Aorta (tissue), 5 donors: Measurements from ENCODE around the gene CD180. TPM values are rescaled to one million over a fixed set of nuclear protein-coding genes. Genes with fewer than 3 reads are reported as not detected.

ENCODE experiments used
- ATAC-seq: fragments of 200-7000 bp; cut with Tn5 transposase; one replicate; pipeline ENCODE4 v1.9.1; 2022; ENCODE audit warnings: moderate library complexity; ENCODE audit not compliant: low FRiP score
- DNase-seq, 2 donors: peaks; one replicate each; pipeline ENCODE4 v3.0.0-alpha.2; 2020
- H3K27ac ChIP-seq, 2 donors: one replicate each; pipeline ENCODE4 v1.5.1; 2013; ENCODE audit warnings: low read length in 2 of 2, mild to moderate bottlenecking in 2 of 2, moderate library complexity in 2 of 2, control low read depth in 1 of 2, inconsistent platforms in 1 of 2, low read depth in 1 of 2
- H3K27me3 ChIP-seq, 2 donors: one replicate each; pipeline ENCODE4 v1.6.1; 2013; ENCODE audit warnings: control low read depth in 1 of 2, low read length in 1 of 2, mild to moderate bottlenecking in 1 of 2, moderate library complexity in 1 of 2; ENCODE audit not compliant: insufficient read depth in 2 of 2, control insufficient read depth in 1 of 2
- H3K36me3 ChIP-seq, 2 donors: one replicate each; pipeline ENCODE4 v1.6.1; 2013; ENCODE audit warnings: control low read depth in 1 of 2, low read length in 1 of 2, mild to moderate bottlenecking in 1 of 2; ENCODE audit not compliant: insufficient read depth in 2 of 2, control insufficient read depth in 1 of 2
- H3K4me1 ChIP-seq, 2 donors: one replicate each; pipeline ENCODE4 v1.6.1; 2013; ENCODE audit warnings: low read length in 2 of 2, control low read depth in 1 of 2, mild to moderate bottlenecking in 1 of 2, moderate library complexity in 1 of 2; ENCODE audit not compliant: insufficient read depth in 2 of 2, control insufficient read depth in 1 of 2
- H3K4me3 ChIP-seq, 2 donors: one replicate each; pipeline ENCODE4 v1.5.1; 2013; ENCODE audit warnings: low read length in 2 of 2, control low read depth in 1 of 2, mild to moderate bottlenecking in 1 of 2
- H3K9me3 ChIP-seq: one replicate; pipeline ENCODE4 v1.6.1; 2013; ENCODE audit warnings: mild to moderate bottlenecking, low read length; ENCODE audit not compliant: control insufficient read depth
- whole genome bisulfite sequencing, 2 donors: extraction: QIAGEN DNeasy Blood & Tissue Kit; methylation state at CpG; one replicate each; pipeline ENCODE4 v1.1.7; 2013; 5-methylcytosine and 5-hydroxymethylcytosine counted together
- intact Hi-C, 2 donors: fragments of 100-400 bp; cut with DNase I; formaldehyde crosslinking; loops; one replicate each; pipeline versions ENCODE4 v1.14.2 to v1.15.0; 2022
- long read RNA-seq, 2 donors: library from polyadenylated mRNA; unstranded; transcript quantifications; one replicate each; pipeline ENCODE4 v2.0.0, GENCODE V29; 2020 to 2021
- polyA plus RNA-seq, 2 donors: library from polyadenylated mRNA; stranded (reverse); fragments of 200-250 nt; gene quantifications; one replicate each; pipeline ENCODE4 v1.2.3, GENCODE V29; 2013
- total RNA-seq, 2 donors: library from RNA; stranded (reverse); fragmentation: NEBNext Ultra II Directional; extraction: Animal tissue kit (Norgen Biotek cat#: 25700); gene quantifications; one replicate each; pipeline ENCODE4 v1.2.1, GENCODE V29; 2021
- donor health status: healthy with polysubstance abuse.
- donor health status: Bipolar disorder and iron deficiency.
- donor health status: DM: no; HTN: no; CAD: no.
- donor health status: DM: no; HTN: no; CAD: no.
- donor health status: DM: yes; HTN: yes; CAD: no.

Gene CD180
- total RNA-seq, result 1 to 10 TPM; 1.6 to 3.0 TPM
- polyA plus RNA-seq, result 1 to 10 TPM in 1 of 2 donors, under 1 TPM in 1; 0.18 to 1.4 TPM
- long read RNA-seq, donor 1, full-length matches to known transcripts, result 1 of 1 reads
- long read RNA-seq, donor 1, partial matches to known transcripts, result 0 of 1 reads
- long read RNA-seq, donor 1, other reads (novel, unspliced or antisense), result 0 of 1 reads
- long read RNA-seq, donor 2, result 0 reads

GRCh38 chr5:67196537-67197059 is at the start of gene CD180:
Gene CD180, minus strand, starts transcription at chr5:67196799. Its CDS starts 158 bp downstream, at chr5:67196641.
- H3K9me3 ChIP-seq, result no peaks in the 10 kb centered on the region
- no peaks in the 10 kb centered on the region for H3K27me3 ChIP-seq
- intact Hi-C loops, result no loop called here
- no peak within 1 kb of the TSS for H3K4me3 ChIP-seq
- DNase-seq (peak in 1 of 2 donors; percentile 60), ATAC-seq (peak; percentile 43)
- WGBS, 2 donors, result 7 to 13% methylated on average over 5 of the region's 5 CpGs
- H3K27ac ChIP-seq, result no peak within 1 kb of the TSS
- no peaks in the 10 kb centered on the region for H3K4me1 ChIP-seq
- no peaks in the 10 kb centered on the region for H3K36me3 ChIP-seq

GRCh38 chr5:67246108-67246507 is 49.5 kb upstream of the CD180 start:
- intact Hi-C loops, result loop anchor here (5.0 to 10.0 kb wide), 4 partner anchors 559 to 1719 kb away; no protein-coding TSS in a partner anchor
- H3K27ac ChIP-seq, result peak overlapping the region in 1 of 2 donors; percentile 57
- H3K9me3 ChIP-seq, result no peaks in the 10 kb centered on the region
- no peak overlapping the region for H3K4me3 ChIP-seq
- H3K27me3 ChIP-seq, result no peaks in the 10 kb centered on the region
- DNase-seq, result no peak
- peak; percentile 77 for ATAC-seq
- no peaks in the 10 kb centered on the region for H3K36me3 ChIP-seq
- 1 to 3% methylated on average over 2 of the region's 2 CpGs for WGBS, 2 donors
- peaks cover 0 to 1% of the 10 kb centered on the region in 2 donors for H3K4me1 ChIP-seq

GRCh38 chr5:67245259-67245846 is 48.8 kb upstream of the CD180 start:
- no peaks in the 10 kb centered on the region for H3K9me3 ChIP-seq
- peaks cover 0 to 1% of the 10 kb centered on the region in 2 donors for H3K4me1 ChIP-seq
- H3K27ac ChIP-seq, result no peak overlapping the region
- no peak for ATAC-seq
- H3K4me3 ChIP-seq, result no peak overlapping the region
- intact Hi-C loops, result loop anchor here (1.0 to 10.0 kb wide), 5 partner anchors 559 to 1719 kb away; no protein-coding TSS in a partner anchor
- DNase-seq, result no peak
- WGBS, 2 donors, result 85 to 90% methylated on average over 3 of the region's 3 CpGs
- no peaks in the 10 kb centered on the region for H3K27me3 ChIP-seq
- H3K36me3 ChIP-seq, result no peaks in the 10 kb centered on the region

GRCh38 chr5:67244345-67244793 is 47.8 kb upstream of the CD180 start:
- no peak for DNase-seq
- peaks cover 0 to 1% of the 10 kb centered on the region in 2 donors for H3K4me1 ChIP-seq
- no peaks in the 10 kb centered on the region for H3K27me3 ChIP-seq
- WGBS, 2 donors, result 85 to 86% methylated on average over 3 of the region's 3 CpGs
- no peak for ATAC-seq
- H3K4me3 ChIP-seq, result no peak overlapping the region
- no peaks in the 10 kb centered on the region for H3K9me3 ChIP-seq
- intact Hi-C loops, result loop anchor here (10.0 kb wide), 2 partner anchors 560 to 1720 kb away; no protein-coding TSS in a partner anchor
- no peaks in the 10 kb centered on the region for H3K36me3 ChIP-seq
- H3K27ac ChIP-seq, result no peak overlapping the region

DNA sequence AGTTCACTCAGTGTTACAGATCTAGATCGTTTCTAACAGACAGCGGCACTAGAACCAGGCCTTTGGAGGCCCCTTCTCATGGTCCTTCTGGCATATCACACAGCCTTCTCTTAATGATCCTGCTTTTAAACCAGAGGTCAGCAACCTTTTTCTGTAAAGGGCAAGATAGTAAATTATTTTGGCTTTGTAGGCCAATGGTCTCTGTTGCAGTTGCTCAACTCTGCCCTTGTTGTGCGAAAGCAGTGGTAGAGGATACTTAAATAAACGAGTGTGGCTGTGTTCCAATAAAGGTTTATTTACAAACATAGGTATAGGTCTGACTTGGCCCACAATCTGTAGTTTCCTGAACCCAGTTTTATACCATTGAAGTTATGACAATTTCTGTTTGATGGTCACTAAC is 47.3 kb upstream of the CD180 start:
- DNase-seq, result no peak
- no peak overlapping the region for H3K27ac ChIP-seq
- no peak for ATAC-seq
- WGBS, 2 donors, result 93 to 95% methylated on average over 4 of the region's 4 CpGs
- intact Hi-C loops, result loop anchor here (10.0 kb wide), 2 partner anchors 561 to 1721 kb away; no protein-coding TSS in a partner anchor
- H3K4me3 ChIP-seq, result no peak overlapping the region
- no peaks in the 10 kb centered on the region for H3K9me3 ChIP-seq
- H3K36me3 ChIP-seq, result no peaks in the 10 kb centered on the region
- no peaks in the 10 kb centered on the region for H3K27me3 ChIP-seq
- H3K4me1 ChIP-seq, result no peaks in the 10 kb centered on the region

DNA sequence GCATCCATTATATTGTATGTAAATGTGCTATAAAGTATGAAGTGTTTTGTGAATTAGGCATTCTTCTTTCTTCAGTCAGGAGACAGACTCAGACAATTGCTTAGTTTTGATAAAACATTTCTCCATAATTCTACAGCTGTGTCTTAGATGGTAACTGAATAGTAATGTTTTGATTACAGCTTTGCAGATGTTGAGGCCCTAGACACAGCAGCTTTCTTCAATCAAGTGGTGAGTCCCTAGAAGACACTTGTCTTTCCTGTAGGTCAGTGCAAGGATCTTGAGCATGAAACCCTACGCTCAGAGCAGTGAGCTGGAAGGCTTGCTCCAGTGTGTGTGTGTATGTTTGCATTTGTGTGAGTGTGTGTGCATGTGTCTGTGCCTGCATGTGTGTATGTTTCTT is 46.8 kb upstream of the CD180 start:
- no peaks in the 10 kb centered on the region for H3K4me1 ChIP-seq
- no peaks in the 10 kb centered on the region for H3K27me3 ChIP-seq
- H3K4me3 ChIP-seq, result no peak overlapping the region
- no peak overlapping the region for H3K27ac ChIP-seq
- DNase-seq, result no peak
- no peaks in the 10 kb centered on the region for H3K9me3 ChIP-seq
- 94 to 96% methylated on average over 1 of the region's 1 CpG for WGBS, 2 donors
- no peak for ATAC-seq
- H3K36me3 ChIP-seq, result no peaks in the 10 kb centered on the region
- intact Hi-C loops, result loop anchor here (10.0 kb wide), 2 partner anchors 561 to 1721 kb away; no protein-coding TSS in a partner anchor

DNA sequence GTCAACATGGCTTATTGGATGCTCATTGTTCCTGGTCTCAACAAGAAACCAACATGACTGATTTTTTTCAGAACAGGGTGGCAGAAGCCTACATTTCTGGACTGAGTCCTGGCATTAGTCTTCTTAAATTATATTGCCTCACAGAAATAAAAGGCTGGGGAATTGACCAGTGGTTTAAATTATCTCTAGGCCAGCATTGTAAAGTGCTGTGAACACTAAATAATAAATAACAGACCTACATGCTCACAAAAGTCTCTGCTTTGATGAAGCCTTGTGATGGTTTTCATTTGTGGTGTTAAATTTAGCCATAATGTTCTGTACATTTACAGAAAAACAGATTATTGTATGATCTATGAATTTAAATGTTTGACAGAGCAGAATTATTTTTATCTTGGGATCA is 44.7 kb upstream of the CD180 start:
- intact Hi-C loops, result loop anchor here (10.0 kb wide), 2 partner anchors 563 to 1723 kb away; no protein-coding TSS in a partner anchor
- Histone ChIP-seq H3K4me3 (no peak overlapping the region), H3K4me1 (no peaks in the 10 kb centered on the region), H3K36me3 (no peaks in the 10 kb centered on the region), H3K27me3 (no peaks in the 10 kb centered on the region), H3K9me3 (no peaks in the 10 kb centered on the region), H3K27ac (no peak overlapping the region)
- DNase-seq (no peak), ATAC-seq (no peak)

DNA sequence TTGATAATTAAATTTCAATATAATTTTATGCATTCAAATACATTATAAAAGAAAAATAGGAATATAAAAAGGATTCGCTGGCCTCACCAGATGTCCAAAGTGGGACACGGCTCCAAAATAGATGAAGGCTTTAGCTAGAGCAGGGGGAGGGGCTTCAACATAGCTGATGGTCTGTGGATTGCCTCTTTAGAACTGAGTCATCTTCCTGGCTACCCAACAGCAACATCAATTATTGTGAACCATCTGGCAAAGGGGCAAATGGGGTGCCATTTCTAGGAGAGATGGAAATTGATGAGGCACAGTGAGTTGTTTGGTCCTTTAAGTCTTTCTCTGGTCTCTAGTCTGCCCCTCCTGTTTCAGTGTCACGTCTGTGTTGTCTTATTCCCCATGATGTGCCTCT is 44.2 kb upstream of the CD180 start:
- Histone ChIP-seq H3K4me1 (no peaks in the 10 kb centered on the region), H3K4me3 (no peak overlapping the region), H3K27ac (no peak overlapping the region), H3K9me3 (no peaks in the 10 kb centered on the region), H3K36me3 (no peaks in the 10 kb centered on the region), H3K27me3 (no peaks in the 10 kb centered on the region)
- ATAC-seq (no peak), DNase-seq (no peak)
- intact Hi-C loops, result loop anchor here (10.0 kb wide), 2 partner anchors 564 to 1724 kb away; no protein-coding TSS in a partner anchor
- WGBS, 2 donors, result 91 to 93% methylated on average over 3 of the region's 3 CpGs
